GM12892 (cell line): ENCODE results near the gene SDK1.

ENCODE experiments used
- POLR2A ChIP-seq: IDR thresholded peaks from 2 replicates; pipeline ENCODE4 v1.6.1; 2011; ENCODE audit warnings: low read depth, low read length, control low read depth
- POLR2AphosphoS5 ChIP-seq: IDR thresholded peaks from 2 replicates; pipeline ENCODE4 v1.6.1; 2011; ENCODE audit warnings: low read depth, low read length, control low read depth
- TAF1 ChIP-seq: IDR thresholded peaks from 2 replicates; pipeline ENCODE4 v1.6.1; 2011; ENCODE audit warnings: low read depth, mild to moderate bottlenecking, control low read depth, low read length, borderline replicate concordance

DNA sequence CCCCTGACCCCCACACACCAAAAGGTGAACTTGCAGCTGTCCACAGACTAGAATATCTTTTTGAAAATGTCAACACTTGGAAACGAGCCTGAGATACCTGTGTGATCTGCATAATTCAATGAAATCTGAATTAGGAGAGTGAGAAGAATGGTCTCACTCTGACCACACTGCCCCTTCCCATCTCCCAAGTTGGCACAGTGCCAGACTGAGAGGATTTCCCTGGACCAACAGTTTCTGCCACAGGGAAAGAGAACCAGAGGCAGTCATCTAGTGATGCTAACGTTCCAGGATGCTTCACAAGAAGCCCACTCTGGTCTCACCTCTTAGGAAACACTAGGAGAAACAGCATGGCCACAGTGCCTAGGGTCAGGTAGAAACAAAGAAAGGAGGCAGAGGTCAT lies 479.0 kb downstream of the SDK1 start:
- TF ChIP-seq POLR2AphosphoS5 = no peak
- no peak for TF ChIP-seq POLR2A
- TF ChIP-seq TAF1 = no peak
